Suprapubic skin (tissue), 4 donors: ENCODE measurements around the gene COMT.

Experiments used
- CTCF ChIP-seq, 2 donors: fragments of 200-600 bp in 1 of 2; fragments of 450-650 bp in 1 of 2; sonication (generic) in 1 of 2; IDR thresholded peaks; one replicate each; pipeline ENCODE4 v1.5.1; 2016 to 2019; ENCODE audit warnings: antibody characterized with exemption in 2 of 2, mild to moderate bottlenecking in 1 of 2, moderate library complexity in 1 of 2
- EP300 ChIP-seq: sonication (generic); formaldehyde crosslinking; IDR thresholded peaks from one replicate; pipeline ENCODE4 v1.6.1; 2017; ENCODE audit warnings: antibody characterized with exemption
- POLR2A ChIP-seq, 2 donors: fragments of 450-650 bp; IDR thresholded peaks; one replicate each; pipeline ENCODE4 v1.6.1; 2017; ENCODE audit warnings: antibody characterized with exemption in 2 of 2, mild to moderate bottlenecking in 2 of 2, moderate library complexity in 2 of 2
- POLR2AphosphoS5 ChIP-seq, 3 donors: sonication (generic); formaldehyde crosslinking; IDR thresholded peaks; one replicate each; pipeline ENCODE4 v1.6.1; 2017; ENCODE audit warnings: antibody characterized with exemption in 3 of 3

- TF ChIP-seq CTCF (IDR thresholded peaks at IDR 0.05) (no peak), POLR2AphosphoS5 (IDR thresholded peaks at IDR 0.05) (no peak), POLR2A (IDR thresholded peaks at IDR 0.05) (no peak), EP300 (no peak)
Measured at GRCh38 chr22:19958083-19959042, 16.8 kb downstream of the COMT start.
